Measurements from ENCODE around the gene ARHGAP10.

DNA sequence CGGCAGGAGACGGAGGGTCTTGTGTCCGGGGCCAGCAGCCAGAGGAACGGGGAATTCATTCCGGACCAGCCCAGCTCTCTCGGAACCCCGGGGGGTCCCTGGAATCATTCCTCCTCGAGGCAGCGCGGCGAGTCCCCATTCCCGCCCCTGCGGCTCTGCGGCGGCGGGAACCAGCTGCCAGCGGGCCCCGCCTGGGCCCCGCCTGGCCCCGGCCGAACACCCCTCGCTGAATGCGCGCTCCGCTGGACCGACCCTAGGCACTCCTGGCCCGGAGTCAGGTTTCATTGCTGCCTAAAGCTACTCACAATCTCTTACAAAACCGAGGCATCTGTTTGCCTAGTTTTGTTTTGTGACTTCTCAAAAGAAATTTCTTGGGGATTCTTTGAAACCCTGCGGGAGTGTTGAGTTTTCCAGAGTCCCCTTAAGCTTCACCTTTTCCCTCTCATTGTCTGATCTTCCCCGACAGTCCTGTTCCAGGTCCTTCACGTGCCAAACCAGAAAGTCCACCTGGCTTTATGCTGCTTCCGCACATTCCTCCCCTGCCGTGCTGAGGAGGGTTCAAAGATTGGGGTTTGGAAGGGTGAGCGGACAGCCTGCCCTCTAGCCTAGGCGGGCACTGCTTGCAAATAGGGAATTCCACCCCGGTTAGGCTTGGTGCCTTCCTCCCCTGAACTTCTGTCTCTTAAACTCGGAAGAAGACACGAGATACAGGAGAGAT is 789 bp downstream of the ARHGAP10 start:
- TF ChIP-seq, protein P1, sequence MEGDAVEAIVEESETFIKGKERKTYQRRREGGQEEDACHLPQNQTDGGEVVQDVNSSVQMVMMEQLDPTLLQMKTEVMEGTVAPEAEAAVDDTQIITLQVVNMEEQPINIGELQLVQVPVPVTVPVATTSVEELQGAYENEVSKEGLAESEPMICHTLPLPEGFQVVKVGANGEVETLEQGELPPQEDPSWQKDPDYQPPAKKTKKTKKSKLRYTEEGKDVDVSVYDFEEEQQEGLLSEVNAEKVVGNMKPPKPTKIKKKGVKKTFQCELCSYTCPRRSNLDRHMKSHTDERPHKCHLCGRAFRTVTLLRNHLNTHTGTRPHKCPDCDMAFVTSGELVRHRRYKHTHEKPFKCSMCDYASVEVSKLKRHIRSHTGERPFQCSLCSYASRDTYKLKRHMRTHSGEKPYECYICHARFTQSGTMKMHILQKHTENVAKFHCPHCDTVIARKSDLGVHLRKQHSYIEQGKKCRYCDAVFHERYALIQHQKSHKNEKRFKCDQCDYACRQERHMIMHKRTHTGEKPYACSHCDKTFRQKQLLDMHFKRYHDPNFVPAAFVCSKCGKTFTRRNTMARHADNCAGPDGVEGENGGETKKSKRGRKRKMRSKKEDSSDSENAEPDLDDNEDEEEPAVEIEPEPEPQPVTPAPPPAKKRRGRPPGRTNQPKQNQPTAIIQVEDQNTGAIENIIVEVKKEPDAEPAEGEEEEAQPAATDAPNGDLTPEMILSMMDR (IDR thresholded peaks at IDR 0.05; ENCODE audit: low read depth, low read length) = no peak
- no peak for TF ChIP-seq POLR2A (IDR thresholded peaks at IDR 0.05; ENCODE audit: extremely low read depth, insufficient read length)
- TF ChIP-seq, protein P2, sequence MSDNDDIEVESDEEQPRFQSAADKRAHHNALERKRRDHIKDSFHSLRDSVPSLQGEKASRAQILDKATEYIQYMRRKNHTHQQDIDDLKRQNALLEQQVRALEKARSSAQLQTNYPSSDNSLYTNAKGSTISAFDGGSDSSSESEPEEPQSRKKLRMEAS (IDR thresholded peaks at IDR 0.05; ENCODE audit: low read depth, low read length) = no peak

Measured in NB4 (cell line).